Measurements from ENCODE around the gene C17orf58.
"Not testable (repeated sequence)": the region's sequence is repeated elsewhere in the genome, so short reads cannot be mapped to it uniquely, and the experiment has no call there.

The C17orf58 gene

DNA sequence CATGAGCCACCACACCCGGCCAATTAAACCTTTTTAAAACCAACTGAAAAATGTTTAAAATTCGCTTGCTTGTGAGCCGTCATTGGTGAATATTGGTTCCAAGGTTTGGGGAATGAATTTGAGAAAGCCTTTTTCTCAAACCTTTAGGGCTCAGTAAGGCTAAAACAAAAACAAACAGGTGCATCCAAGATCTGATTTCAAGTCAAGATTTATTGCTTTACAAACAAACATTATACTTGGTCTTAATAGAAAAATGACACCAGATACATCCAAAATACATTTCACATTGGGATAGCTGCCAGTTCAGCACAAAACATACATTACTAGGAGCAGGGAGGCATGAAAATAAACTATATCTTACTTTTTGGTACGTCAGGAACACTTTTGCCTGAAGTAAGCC is 5.4 kb downstream of the C17orf58 start:
- TF ChIP-seq, protein P1, sequence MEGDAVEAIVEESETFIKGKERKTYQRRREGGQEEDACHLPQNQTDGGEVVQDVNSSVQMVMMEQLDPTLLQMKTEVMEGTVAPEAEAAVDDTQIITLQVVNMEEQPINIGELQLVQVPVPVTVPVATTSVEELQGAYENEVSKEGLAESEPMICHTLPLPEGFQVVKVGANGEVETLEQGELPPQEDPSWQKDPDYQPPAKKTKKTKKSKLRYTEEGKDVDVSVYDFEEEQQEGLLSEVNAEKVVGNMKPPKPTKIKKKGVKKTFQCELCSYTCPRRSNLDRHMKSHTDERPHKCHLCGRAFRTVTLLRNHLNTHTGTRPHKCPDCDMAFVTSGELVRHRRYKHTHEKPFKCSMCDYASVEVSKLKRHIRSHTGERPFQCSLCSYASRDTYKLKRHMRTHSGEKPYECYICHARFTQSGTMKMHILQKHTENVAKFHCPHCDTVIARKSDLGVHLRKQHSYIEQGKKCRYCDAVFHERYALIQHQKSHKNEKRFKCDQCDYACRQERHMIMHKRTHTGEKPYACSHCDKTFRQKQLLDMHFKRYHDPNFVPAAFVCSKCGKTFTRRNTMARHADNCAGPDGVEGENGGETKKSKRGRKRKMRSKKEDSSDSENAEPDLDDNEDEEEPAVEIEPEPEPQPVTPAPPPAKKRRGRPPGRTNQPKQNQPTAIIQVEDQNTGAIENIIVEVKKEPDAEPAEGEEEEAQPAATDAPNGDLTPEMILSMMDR (IDR thresholded peaks at IDR 0.05; ENCODE audit: low read depth, low read length, missing control alignments) = no peak
- H3K4me3 ChIP-seq (ENCODE audit: low read depth, low read length) = no peak overlapping the region
- DNase-seq (ENCODE audit: low read depth) = no peak

DNA sequence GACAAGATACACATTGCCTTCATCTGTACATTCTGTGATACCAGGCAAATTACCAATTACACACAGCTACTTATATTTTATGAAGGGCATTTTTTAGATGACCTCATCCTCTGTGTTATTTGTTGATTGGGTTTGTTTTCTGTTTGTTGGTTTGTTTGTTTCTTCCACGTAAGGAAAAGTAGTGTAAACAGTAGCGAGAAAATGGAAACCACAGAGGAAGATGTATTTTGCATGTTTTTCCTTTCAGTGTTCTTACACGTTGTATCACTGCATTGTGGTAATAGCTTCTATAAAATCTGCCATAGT is 12.9 kb downstream of the C17orf58 start:
- no peak overlapping the region for H3K4me3 ChIP-seq (ENCODE audit: low read depth, low read length)
- DNase-seq (ENCODE audit: low read depth) = no peak
- TF ChIP-seq, protein P1 (IDR thresholded peaks at IDR 0.05; ENCODE audit: low read depth, low read length, missing control alignments) = no peak

DNA sequence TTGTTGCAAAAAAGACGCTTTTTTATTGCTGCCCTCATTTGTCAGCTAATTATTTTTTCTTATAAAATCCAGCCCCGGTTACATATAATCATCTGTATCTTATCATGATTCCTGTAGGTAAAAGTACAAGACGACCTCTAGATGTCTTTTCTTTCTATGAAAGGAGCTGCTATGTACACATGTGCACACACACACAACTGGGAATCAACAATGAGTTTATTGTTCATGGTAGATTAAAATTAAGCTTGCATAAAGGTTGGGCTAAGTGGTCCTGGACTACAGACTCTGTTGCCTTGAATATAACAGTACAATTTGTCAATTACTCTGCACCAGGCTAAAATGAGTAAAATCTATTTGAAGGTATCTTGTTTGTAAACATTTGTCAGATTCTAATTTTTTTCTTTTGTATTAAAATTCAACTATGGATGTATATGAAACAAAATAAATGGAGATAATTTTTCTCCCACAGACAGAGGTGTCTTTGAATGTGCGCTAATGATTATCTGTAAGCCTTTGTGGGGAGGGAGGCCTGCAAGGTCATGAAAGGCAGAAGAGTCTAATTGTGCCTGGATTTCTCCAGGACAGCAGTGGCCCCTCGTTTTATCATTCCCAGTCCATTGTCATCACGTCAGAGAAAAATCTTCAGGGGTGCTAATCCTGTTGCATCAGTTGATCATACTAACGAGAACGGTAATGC is 13.4 kb downstream of the C17orf58 start:
- no peak overlapping the region for H3K4me3 ChIP-seq (ENCODE audit: low read depth, low read length)
- TF ChIP-seq, protein P1 (IDR thresholded peaks at IDR 0.05; ENCODE audit: low read depth, low read length, missing control alignments) = no peak
- DNase-seq (ENCODE audit: low read depth) = no peak

DNA sequence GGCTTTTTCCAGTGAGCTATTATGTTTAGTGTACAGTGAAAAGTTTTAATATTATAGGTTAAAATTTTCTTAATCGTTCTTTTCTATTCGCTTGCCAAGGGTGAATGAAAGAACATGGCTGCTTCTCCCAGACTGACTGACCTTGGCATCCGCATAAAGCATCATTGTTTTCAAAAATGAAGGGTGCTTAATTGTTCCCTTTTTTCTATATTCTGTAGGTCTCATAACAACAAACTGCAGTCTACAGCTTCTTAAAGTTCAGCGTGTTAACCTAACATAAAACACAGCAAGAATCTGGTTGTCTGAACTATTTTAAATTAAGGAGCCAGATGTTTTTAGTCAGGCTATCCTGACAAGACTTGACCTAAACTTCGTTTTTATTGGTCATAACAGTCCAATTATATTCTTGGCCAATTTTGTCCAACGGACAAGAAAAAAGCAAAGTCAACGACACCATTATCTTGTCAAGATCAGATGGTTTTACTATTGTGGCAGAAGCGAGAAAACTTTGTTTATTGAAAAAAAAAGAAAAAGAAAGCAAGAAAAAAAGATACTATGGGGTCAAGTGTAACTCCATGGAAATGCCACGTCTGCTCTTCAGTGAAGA is 14.1 kb downstream of the C17orf58 start:
- TF ChIP-seq, protein P1 (IDR thresholded peaks at IDR 0.05; ENCODE audit: low read depth, low read length, missing control alignments) = no peak
- DNase-seq (ENCODE audit: low read depth) = no peak
- no peak overlapping the region for H3K4me3 ChIP-seq (ENCODE audit: low read depth, low read length)

DNA sequence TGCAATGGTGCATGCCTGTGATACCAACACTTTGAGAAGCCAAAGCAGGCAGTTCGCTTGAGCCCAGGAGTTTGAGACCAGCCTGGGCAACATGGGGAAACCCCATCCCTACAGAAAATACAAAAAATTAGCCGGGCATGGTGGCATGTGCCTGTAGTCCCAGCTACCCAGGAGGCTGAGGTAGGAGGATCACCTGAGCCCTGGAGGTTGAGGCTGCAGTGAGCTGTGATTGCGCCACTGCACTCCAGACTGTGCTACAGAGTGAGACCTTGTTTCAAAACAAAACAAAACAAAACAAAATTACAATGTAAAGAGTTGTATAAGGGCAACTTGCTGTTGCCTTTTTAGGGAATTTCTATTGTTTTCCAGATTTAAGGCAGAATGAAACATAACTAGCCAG is 15.4 kb downstream of the C17orf58 start:
- not testable (repeated sequence) for DNase-seq (ENCODE audit: low read depth); H3K4me3 ChIP-seq (ENCODE audit: low read depth, low read length)

DNA sequence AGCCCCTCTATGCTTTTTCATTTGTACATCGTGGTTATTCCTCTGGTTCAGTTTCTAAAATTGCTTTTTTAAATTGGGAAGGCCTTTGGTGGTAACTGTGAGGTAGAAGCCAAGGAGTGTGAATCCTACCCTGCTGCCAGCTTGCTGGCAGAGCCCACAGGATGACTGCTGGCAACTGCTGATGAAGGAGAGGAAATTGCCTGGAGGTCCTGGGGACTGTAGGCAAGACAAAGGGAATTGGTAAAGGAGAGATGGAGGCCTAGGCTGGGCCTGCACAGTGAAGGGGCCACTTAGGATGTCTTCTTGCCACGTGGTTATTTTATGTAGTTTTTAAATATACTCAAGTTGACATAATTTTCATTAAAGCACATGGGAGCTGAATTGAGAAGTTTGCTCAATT is 15.8 kb downstream of the C17orf58 start:
- no peak for DNase-seq (ENCODE audit: low read depth)
- TF ChIP-seq, protein P1 (IDR thresholded peaks at IDR 0.05; ENCODE audit: low read depth, low read length, missing control alignments) = no peak

DNA sequence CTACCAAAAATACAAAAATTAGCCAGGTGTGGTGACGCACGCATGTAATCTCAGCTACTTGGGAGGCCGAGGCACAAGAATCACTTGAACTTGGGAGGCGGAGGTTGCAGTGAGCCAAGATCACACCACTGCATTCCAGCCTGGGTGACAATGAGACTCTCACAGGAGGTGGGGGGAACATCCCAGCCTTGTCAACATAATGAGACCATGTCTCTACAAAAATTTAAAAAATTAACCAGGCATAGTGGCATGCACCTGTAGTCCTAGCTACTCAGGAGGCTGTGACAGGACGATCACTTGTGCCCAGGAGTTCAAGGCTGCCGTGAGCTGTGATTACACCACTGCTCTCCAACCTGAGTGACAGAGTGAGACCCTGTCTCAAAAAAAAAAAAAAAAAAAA is 20.0 kb downstream of the C17orf58 start:
- DNase-seq (ENCODE audit: low read depth); H3K4me3 ChIP-seq (ENCODE audit: low read depth, low read length): not testable (repeated sequence)

More for the DNA sequence above, 15.8 kb downstream of the C17orf58 start:
- H3K4me3 ChIP-seq (ENCODE audit: low read depth, low read length) = no peak overlapping the region

DNA sequence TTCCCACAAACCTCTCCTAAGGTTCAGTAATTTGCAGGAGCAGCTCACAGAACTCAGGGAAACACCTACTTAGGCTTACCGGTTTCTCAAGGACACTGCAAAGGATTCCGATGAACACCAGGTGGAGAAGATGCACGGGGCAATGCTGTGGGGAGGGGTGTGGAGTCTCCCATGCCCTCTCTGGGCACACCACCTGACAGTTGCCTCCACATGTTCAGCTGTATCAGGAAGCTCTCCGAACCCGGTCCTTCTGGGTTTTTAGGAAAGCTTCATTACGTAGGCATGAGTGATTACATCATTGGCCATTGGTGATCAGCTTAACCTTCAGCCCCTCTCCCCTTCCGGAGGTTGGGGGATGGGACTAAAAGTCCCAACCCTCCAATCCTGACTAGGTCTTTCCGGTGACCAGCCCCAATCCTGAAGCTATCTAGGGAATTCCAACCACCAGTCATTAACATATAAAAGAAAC is 21.6 kb downstream of the C17orf58 start:
- DNase-seq (ENCODE audit: low read depth) = no peak
- TF ChIP-seq, protein P1 (IDR thresholded peaks at IDR 0.05; ENCODE audit: low read depth, low read length, missing control alignments) = no peak
- H3K4me3 ChIP-seq (ENCODE audit: low read depth, low read length) = no peak overlapping the region

All from GM12864 (cell line).